GM12878 (cell line): ENCODE data around the gene EYA4.

Experiments
- EZH2 ChIP-seq: IDR thresholded peaks from 2 replicates; pipeline ENCODE4 v1.6.1; 2012; ENCODE audit warnings: low read depth, mild to moderate bottlenecking, control low read depth, inconsistent platforms, low read length, borderline replicate concordance; ENCODE audit not compliant: control insufficient read depth
- GABPA ChIP-seq: IDR thresholded peaks from 2 replicates; pipeline ENCODE4 v1.6.1; 2014; ENCODE audit warnings: antibody characterized with exemption, low read depth, mild to moderate bottlenecking, inconsistent platforms
- RFX5 ChIP-seq: IDR thresholded peaks from 2 replicates; pipeline ENCODE4 v1.6.1; 2011; ENCODE audit warnings: low read depth, low read length, improper control_type of control experiment
- TARDBP ChIP-seq: IDR thresholded peaks from 2 replicates; pipeline ENCODE4 v1.6.1; 2016; ENCODE audit warnings: borderline replicate concordance
- USF1 ChIP-seq: IDR thresholded peaks from 2 replicates; pipeline ENCODE4 v1.6.1; 2011; ENCODE audit warnings: borderline replicate concordance, low read depth, mild to moderate bottlenecking, moderate library complexity, mixed read lengths, low read length; ENCODE audit not compliant: insufficient read depth; ENCODE audit errors: extremely low read length

DNA sequence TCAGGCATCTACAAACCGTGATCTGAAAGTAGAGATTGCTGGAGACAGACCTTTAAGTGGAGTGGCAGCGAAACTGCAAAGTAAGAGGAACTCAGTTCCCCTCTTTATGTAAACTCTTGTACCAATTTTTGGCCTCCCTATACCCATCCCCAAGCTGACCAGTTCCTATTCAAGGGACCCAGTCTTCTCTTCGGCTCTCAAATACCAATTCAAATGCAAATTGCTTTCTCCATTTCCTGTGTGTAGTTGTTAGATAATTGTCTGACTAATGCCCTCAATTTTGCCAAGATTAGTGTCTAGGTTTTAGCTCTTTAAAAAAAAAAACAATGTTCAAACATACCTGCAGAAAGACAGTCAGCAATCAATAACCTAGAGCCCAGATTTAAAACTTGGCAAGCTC, 150.9 kb downstream of the EYA4 start:
- TF ChIP-seq EZH2: no peak
- no peak for TF ChIP-seq RFX5
- TF ChIP-seq USF1: no peak
- no peak for TF ChIP-seq GABPA
- TF ChIP-seq TARDBP: no peak
